Gastroesophageal sphincter (tissue), 3 donors: ENCODE results near the gene SEC24B.
A peak's percentile ranks its signal among the peaks of the same experiment; 100 is the strongest.

Experiments
- CTCF ChIP-seq, 4 experiments: fragments of 200-600 bp in 2 of 4; fragments of 450-650 bp in 2 of 4; sonication (generic) in 1 of 4; IDR thresholded peaks; one replicate each; pipeline ENCODE4 v1.5.1; 2017 to 2019; ENCODE audit warnings: antibody characterized with exemption in 4 of 4, mild to moderate bottlenecking in 2 of 4, moderate library complexity in 2 of 4
- POLR2A ChIP-seq, 2 donors: fragments of 450-650 bp; IDR thresholded peaks; one replicate each; pipeline ENCODE4 v1.6.1; 2017; ENCODE audit warnings: antibody characterized with exemption in 2 of 2, mild to moderate bottlenecking in 2 of 2, moderate library complexity in 1 of 2
- POLR2AphosphoS5 ChIP-seq: sonication (generic); formaldehyde crosslinking; IDR thresholded peaks from one replicate; pipeline ENCODE4 v1.6.1; 2017; ENCODE audit warnings: antibody characterized with exemption

- TF ChIP-seq CTCF (IDR thresholded peaks at IDR 0.05) (peak; percentile 29 to 61 (median 56)), POLR2A (IDR thresholded peaks at IDR 0.05) (no peak), POLR2AphosphoS5 (no peak)
Observed at GRCh38 chr4:109406337-109406931, 27.2 kb upstream of the SEC24B start.
